Adipocyte (in vitro differentiated cells): ENCODE results near the gene GTF2F2.

Experiments
- DNase-seq: peaks from one replicate; pipeline ENCODE4 v3.0.0-alpha.2; 2015; ENCODE audit warnings: low read depth
- H3K27me3 ChIP-seq: replicated peaks from 2 replicates; pipeline ENCODE4 v1.7.0; 2013; ENCODE audit warnings: mild to moderate bottlenecking, low read length, moderate library complexity; ENCODE audit not compliant: control insufficient read depth, insufficient read depth
- H3K36me3 ChIP-seq: 2 replicates; pipeline ENCODE4 v1.7.0; 2013; ENCODE audit warnings: low read length, mild to moderate bottlenecking, moderate library complexity; ENCODE audit not compliant: control insufficient read depth, insufficient read depth, severe bottlenecking
- H3K4me1 ChIP-seq: 2 replicates; pipeline ENCODE4 v1.7.0; 2013; ENCODE audit warnings: mild to moderate bottlenecking, low read length, moderate library complexity; ENCODE audit not compliant: control insufficient read depth, insufficient read depth
- H3K4me3 ChIP-seq: 2 replicates; pipeline ENCODE4 v1.7.0; 2013; ENCODE audit warnings: mild to moderate bottlenecking, low read length, moderate library complexity
- H3K9ac ChIP-seq: 2 replicates; pipeline ENCODE4 v1.7.0; 2013; ENCODE audit warnings: mild to moderate bottlenecking, low read length, moderate library complexity
- H3K9me3 ChIP-seq: 2 replicates; pipeline ENCODE4 v1.7.0; 2013; ENCODE audit warnings: mild to moderate bottlenecking, low read length, moderate library complexity; ENCODE audit not compliant: control insufficient read depth

Gene GTF2F2

DNA sequence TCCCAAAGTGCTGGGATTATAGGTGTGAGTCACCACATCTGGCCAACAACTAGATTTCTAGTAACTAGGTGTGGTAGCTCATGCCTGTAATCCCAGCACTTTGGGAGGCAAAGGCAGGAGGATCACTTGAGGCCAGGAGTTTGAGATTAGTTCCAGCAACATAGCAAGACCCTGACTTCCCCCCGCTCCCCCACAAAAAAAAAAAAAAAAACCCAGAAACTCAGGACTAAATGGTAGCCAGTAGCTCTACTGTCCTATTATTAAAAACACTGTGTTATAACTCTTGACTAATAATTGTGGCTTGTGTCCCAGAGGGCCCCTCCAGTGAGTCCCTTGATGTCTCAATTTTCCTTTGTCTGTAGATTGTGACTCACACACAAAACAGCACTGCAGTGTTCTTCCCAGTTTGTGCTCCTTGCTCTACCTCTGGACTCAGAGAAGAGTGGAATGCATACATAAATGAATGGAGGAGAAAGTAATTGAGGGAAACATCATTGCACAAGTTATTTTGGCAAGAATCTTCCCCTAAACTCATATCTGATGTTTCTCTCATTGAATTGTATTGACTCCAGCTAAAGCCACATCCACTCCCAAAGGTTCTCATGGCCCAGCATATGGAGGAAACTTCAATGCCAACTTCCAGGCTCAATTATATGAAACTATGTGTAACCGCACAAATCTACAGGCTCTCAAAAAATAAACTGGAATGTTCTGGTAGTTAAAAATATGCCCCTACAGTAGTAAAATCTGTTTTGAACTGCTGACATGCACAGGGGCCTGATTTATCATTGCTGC lies 211.9 kb downstream of the GTF2F2 start:
- H3K9ac ChIP-seq: no peak overlapping the region
- DNase-seq: peak; percentile 92
- no peaks in the 10 kb centered on the region for H3K9me3 ChIP-seq

DNA sequence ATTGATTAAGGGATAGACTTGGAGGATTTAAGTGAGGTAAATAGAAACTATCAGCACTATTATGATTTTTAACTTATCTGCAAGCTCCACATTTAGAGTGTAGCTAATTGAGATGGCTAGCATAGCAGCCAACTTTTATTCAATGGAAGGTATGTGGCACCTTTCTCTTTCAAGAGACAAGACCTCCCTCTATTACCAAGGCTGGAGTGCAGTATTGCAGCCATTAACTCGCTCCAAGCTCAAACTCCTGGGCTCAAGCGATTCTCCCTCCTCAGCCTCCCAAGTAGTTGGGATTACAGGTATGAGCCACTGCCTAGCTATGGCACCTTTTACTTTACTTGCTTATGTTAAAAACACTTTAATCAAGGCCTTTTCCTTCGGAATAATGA lies 212.5 kb downstream of the GTF2F2 start:
- no peak for DNase-seq
- Histone ChIP-seq H3K4me1 (peaks cover 88% of the 10 kb centered on the region), H3K9ac (no peak overlapping the region), H3K36me3 (peaks cover 35% of the 10 kb centered on the region), H3K4me3 (no peak overlapping the region), H3K9me3 (no peaks in the 10 kb centered on the region), H3K27me3 (no peaks in the 10 kb centered on the region)

More for the DNA sequence above, 211.9 kb downstream of the GTF2F2 start:
- H3K36me3 ChIP-seq: peaks cover 29% of the 10 kb centered on the region
- no peaks in the 10 kb centered on the region for H3K27me3 ChIP-seq
- peaks cover 82% of the 10 kb centered on the region for H3K4me1 ChIP-seq
- no peak overlapping the region for H3K4me3 ChIP-seq

DNA sequence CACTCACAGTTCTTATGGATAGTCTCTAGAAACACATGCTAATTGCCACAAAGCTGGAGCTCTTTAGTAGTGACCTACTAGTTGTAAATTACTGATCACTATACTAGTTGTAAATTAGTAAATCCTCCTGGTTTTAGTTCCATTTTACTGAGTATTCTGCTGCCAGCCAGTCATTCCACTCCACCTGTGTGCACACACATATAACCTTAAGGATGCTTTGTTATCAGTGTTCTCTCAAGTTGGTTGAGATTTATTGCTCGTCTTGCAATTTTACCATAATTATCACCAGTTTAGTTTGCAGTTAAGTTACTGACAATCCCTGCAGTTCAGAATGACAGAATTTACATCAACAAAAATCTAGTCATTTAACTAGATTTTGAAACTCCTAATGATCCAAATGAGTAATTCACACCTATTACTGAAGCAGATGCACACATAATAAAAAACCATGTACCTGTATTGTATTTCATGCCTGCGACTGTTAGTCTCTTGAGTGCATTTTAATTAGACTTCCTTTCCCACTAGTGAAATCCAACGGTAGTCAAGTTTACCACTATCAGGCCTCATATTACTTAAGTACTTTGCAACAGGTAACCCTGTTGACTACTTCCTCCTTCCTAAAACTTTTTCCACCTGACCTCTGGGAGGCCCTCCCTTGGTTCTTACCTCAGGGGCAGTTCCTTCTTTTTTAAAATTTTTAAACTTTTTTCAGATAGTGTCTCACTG lies 213.1 kb downstream of the GTF2F2 start:
- Histone ChIP-seq H3K9me3 (no peaks in the 10 kb centered on the region), H3K36me3 (peaks cover 41% of the 10 kb centered on the region), H3K4me3 (no peak overlapping the region), H3K27me3 (no peaks in the 10 kb centered on the region), H3K4me1 (peaks cover 93% of the 10 kb centered on the region), H3K9ac (no peak overlapping the region)
- no peak for DNase-seq
